ENCODE data around the gene WRNIP1.

Gene WRNIP1

DNA sequence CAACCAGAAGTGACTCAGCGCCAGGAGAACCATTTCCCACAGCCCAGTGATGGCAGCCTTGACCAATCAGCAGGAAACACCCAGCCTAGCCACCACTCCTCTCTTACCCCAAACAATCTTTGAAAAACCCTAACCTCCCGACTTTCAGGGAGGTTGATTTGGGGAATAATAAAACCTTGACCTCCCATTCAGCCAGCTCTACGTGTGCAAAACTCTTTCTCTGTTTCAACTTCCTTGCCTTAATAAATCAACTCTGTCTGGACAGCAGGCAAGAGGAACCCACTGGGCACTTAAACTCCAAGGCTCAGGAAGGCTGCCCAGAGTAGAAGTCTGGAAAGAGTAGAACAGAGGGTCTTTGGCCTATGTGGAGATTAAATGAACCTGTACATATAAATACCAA, 41.5 kb downstream of the WRNIP1 start:
- no peak for DNase-seq (ENCODE audit: low read depth in 2 of 2)

- DNase-seq (ENCODE audit: low read depth in 2 of 2), result no peak
Observed at GRCh38 chr6:2807342-2808090, 42.3 kb downstream of the WRNIP1 start.

GRCh38 chr6:2809015-2809414, 43.8 kb downstream of the WRNIP1 start:
- no peak for DNase-seq (ENCODE audit: low read depth in 2 of 2)

DNA sequence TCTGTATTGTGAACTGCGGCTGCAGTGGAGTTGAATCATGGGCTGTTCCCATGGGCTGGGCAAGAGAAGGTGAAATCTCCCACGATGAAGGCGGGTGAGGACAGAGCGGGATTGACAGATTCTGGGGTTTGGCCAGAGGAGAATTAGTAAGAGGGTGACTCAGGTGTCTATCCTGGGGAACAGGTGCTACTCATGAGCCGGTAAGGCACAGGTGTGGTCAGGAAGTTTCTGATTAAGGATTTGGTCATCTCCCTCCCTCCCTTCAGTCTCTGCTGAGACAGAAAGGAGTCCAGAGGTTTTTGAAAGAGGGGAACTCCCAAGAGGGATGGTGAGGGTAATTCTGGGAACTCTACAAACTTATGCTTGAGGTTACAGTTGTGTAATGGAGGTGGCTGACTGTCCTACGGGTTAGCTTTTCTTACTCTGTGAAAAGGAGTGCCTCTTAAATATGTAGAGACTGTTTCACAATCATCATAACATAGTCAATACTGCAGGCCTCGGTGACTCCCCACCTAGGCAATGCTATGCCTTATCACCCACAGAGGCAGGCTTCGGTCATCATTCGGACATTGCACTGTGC, 45.0 kb downstream of the WRNIP1 start:
- no peak for DNase-seq (ENCODE audit: low read depth in 2 of 2)

DNA sequence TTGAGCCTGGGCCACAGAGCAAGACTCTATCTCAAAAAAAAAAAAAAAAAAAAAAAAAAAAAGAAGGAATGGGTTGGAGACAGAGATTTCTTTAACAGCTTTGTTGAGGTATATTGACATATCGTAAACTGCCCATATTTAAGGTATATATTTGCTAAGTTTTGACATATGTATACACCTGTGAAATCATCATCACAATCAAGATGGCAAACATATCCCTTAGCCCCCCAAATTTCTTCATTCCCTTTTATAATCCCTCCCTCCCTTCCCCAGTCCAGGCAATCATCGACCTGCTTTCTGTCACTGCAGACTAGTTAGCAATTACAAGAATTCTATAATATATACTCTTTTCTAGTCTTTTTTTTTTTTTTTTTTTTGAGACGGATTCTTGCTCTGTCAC, 47.5 kb downstream of the WRNIP1 start:
- no peak for DNase-seq (ENCODE audit: low read depth in 2 of 2)

- DNase-seq (ENCODE audit: low read depth in 2 of 2), result no peak
Observed at GRCh38 chr6:2816158-2816557, 51.0 kb downstream of the WRNIP1 start.

- no peak for DNase-seq (ENCODE audit: low read depth in 2 of 2)
Observed at GRCh38 chr6:2817903-2818443, 52.8 kb downstream of the WRNIP1 start.

GRCh38 chr6:2818593-2818992, 53.4 kb downstream of the WRNIP1 start:
- no peak for DNase-seq (ENCODE audit: low read depth in 2 of 2)

- no peak for DNase-seq (ENCODE audit: low read depth in 2 of 2)
Observed at GRCh38 chr6:2819115-2819514, 53.9 kb downstream of the WRNIP1 start.

- no peak for DNase-seq (ENCODE audit: low read depth in 2 of 2)
Observed at GRCh38 chr6:2819978-2820377, 54.8 kb downstream of the WRNIP1 start.

GRCh38 chr6:2820415-2820814, 55.2 kb downstream of the WRNIP1 start:
- no peak for DNase-seq (ENCODE audit: low read depth in 2 of 2)

- DNase-seq (ENCODE audit: low read depth in 2 of 2), result no peak
Observed at GRCh38 chr6:2821554-2821953, 56.4 kb downstream of the WRNIP1 start.

DNA sequence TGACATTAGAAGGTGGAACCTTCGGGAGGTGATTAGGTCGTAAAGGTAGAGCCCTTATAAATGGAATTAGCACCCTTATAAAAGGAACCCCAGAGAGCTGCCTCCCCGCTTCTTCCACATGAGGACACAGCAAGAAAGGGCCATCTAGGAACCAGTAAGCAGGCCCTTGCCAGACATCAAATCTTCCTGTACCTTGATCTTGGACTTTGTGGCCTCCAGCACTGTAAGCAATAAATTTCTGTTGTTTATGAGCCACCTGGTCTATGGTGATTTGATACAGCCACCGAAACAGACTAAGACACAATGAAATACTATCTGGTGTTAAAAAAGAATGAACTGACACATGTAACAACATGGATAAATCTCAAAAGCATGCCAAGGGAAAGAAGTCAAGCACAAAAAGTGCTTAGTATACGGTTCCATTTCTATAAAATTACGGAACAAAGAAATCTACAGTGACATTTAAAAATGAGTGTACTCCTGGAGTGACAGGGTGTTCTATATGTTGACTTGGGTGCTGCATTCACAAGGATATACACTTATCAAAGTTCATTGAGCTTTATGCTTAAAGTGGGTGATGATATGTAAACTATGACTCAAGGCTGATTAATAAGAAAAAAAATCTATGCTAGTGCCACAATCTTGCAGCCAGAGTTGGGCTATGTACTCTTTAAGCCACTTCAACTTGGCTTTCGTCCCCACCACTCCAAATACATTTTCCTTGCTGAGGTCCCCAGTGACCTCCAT, 58.1 kb downstream of the WRNIP1 start:
- DNase-seq (ENCODE audit: low read depth in 2 of 2), result no peak

DNA sequence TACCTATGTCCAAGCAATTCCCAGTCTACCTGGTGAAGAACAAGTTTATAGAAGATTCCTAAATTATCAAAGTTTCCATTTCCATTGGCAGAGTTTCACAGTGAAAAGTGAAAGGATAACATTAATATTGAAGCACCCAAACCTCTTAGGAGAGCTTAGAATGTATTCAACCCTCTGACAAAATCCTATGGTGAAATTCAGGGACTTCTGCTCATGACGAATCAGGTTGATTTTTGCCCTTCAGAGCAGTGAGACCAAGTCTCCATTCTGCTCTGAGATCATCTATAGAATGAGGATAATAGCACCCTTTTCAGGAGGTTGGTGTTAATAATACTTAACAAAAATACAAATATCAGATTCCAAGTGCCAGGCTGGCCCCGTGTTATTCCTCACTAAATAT, 60.9 kb downstream of the WRNIP1 start:
- no peak for DNase-seq (ENCODE audit: low read depth in 2 of 2)

DNA sequence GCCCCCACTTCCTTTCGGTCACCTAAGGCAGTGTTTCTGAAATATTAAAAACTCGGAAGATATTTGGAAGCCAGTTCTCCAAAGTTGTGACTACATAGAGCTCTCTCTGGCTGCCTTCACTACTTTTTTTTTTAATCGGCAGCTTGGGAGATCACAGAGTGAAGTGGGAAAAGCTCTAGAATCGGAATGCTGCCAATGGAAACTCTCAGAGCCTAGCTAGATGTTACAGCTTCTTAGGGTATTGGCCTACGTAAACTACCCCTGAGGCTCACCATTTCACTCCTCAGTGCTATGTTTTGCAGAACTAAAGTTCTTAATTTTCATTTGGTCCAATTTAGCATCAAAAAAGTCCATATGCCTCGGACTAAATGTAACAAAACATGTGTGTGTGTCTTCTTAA, 61.9 kb downstream of the WRNIP1 start:
- DNase-seq (ENCODE audit: low read depth in 2 of 2), result no peak

- no peak for DNase-seq (ENCODE audit: low read depth in 2 of 2)
Observed at GRCh38 chr6:2828629-2829028, 63.4 kb downstream of the WRNIP1 start.

- no peak for DNase-seq (ENCODE audit: low read depth in 2 of 2)
Observed at GRCh38 chr6:2829253-2829652, 64.1 kb downstream of the WRNIP1 start.

GRCh38 chr6:2830183-2830582, 65.0 kb downstream of the WRNIP1 start:
- DNase-seq (ENCODE audit: low read depth in 2 of 2), result no peak

DNA sequence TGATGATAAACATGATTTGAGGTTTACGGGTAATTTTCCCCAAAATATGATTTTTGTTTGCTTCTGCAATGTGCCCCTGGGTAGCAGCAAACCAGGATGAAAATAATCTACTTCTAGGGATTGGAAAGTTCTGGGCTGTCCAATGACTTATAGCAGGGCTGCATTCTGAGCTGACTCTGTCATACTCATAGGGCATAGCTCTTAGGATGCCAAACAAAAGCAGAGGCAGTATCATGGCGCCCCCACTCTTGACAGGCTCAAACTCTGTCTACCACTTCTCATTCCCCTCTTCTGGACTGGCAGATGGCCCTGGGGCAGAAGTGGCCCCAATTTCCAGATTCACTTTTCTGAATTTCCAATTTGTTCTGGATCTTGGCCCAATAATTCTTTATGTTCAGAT, 66.2 kb downstream of the WRNIP1 start:
- DNase-seq (ENCODE audit: low read depth in 2 of 2), result no peak

DNA sequence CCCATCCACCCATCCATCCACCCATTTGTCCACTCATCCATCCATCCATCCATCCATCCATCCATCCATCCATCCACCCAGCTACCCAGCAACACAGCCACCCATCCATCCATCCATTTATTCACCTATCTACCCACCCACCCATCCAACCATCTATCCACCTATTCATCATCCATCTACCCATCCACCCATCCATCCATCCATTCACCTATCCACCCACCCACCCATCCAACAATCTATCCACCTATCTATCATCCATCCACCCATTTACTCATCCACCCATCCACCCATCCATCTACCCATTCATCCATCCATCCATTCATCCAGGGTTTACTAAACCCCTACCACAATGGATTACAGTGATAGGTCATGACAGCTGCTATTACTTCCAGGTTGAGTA, 69.1 kb downstream of the WRNIP1 start:
- DNase-seq (ENCODE audit: low read depth in 2 of 2), result no peak

All from fibroblast of skin of left quadriceps (primary cell).